CD4-positive, alpha-beta memory T cell (primary cell): ENCODE measurements around the gene USP48. TPM values are rescaled to one million over a fixed set of nuclear protein-coding genes. Genes with fewer than 3 reads are reported as not detected.
A peak's percentile ranks its signal among the peaks of the same experiment; 100 is the strongest.

Experiments used
- CTCF ChIA-PET: fragments of 350-600 bp; sonication (Branson Sonifier 250); formaldehyde crosslinking; loops from one replicate; lab custom pipeline; 2021; ENCODE audit warnings: inconsistent platforms; ENCODE audit not compliant: partially characterized antibody; lab: Charles Lee
- POLR2A ChIA-PET: fragments of 350-600 bp; sonication (Branson Sonifier 250); formaldehyde crosslinking; loops from one replicate; lab custom pipeline; 2021; ENCODE audit not compliant: partially characterized antibody; lab: Charles Lee
- DNase-seq, 5 donors: peaks; one replicate each; pipeline versions ENCODE4 v3.0.0 to v3.0.0-alpha.2; 2020 to 2022; ENCODE audit warnings: mixed read lengths in 1 of 5
- H3K27ac ChIP-seq: one replicate; pipeline ENCODE4 v1.7.0; 2013; ENCODE audit warnings: low read depth, low read length
- H3K27me3 ChIP-seq: 2 replicates; pipeline ENCODE4 v1.7.0; 2013; ENCODE audit warnings: mild to moderate bottlenecking, low read length, moderate library complexity; ENCODE audit not compliant: insufficient read depth
- H3K36me3 ChIP-seq: 2 replicates; pipeline ENCODE4 v1.7.0; 2013; ENCODE audit warnings: mild to moderate bottlenecking, low read length, moderate library complexity; ENCODE audit not compliant: insufficient read depth
- H3K4me1 ChIP-seq: 2 replicates; pipeline ENCODE4 v1.7.0; 2013; ENCODE audit warnings: mild to moderate bottlenecking, low read length, moderate library complexity; ENCODE audit not compliant: insufficient read depth
- H3K4me3 ChIP-seq, 2 donors: one replicate each; pipeline ENCODE4 v1.7.0; 2013; ENCODE audit warnings: low read length in 2 of 2, mild to moderate bottlenecking in 1 of 2
- H3K9me3 ChIP-seq, 2 donors: one replicate each; pipeline ENCODE4 v1.7.0; 2013; ENCODE audit warnings: low read length in 2 of 2, control low read depth in 1 of 2; ENCODE audit not compliant: control insufficient read depth in 1 of 2
- H3K27ac Mint-ChIP-seq, 7 donors: one replicate each; pipeline ENCODE4 v1.8.0; 2020 to 2021; ENCODE audit warnings: mixed read lengths in 7 of 7, mild to moderate bottlenecking in 6 of 7, inconsistent platforms in 3 of 7, moderate library complexity in 3 of 7
- H3K27me3 Mint-ChIP-seq, 2 donors: one replicate each; pipeline ENCODE4 v1.8.0; 2020 to 2021; ENCODE audit warnings: mixed read lengths in 2 of 2
- H3K36me3 Mint-ChIP-seq, 2 donors: one replicate each; pipeline ENCODE4 v1.8.0; 2020 to 2021; ENCODE audit warnings: mixed read lengths in 2 of 2, inconsistent platforms in 1 of 2, mild to moderate bottlenecking in 1 of 2
- H3K4me1 Mint-ChIP-seq, 4 donors: one replicate each; pipeline ENCODE4 v1.8.0; 2020 to 2021; ENCODE audit warnings: mixed read lengths in 4 of 4, mild to moderate bottlenecking in 1 of 4
- H3K4me3 Mint-ChIP-seq, 8 donors: one replicate each; pipeline ENCODE4 v1.8.0; 2020 to 2021; ENCODE audit warnings: mixed read lengths in 8 of 8, mild to moderate bottlenecking in 7 of 8, moderate library complexity in 6 of 8, inconsistent platforms in 3 of 8
- H3K9me3 Mint-ChIP-seq, 8 donors: one replicate each; pipeline ENCODE4 v1.8.0; 2020 to 2021; ENCODE audit warnings: mixed read lengths in 8 of 8, mild to moderate bottlenecking in 5 of 8, inconsistent platforms in 3 of 8, moderate library complexity in 1 of 8
- intact Hi-C: fragments of 100-400 bp; cut with micrococcal nuclease; formaldehyde crosslinking; loops from one replicate; pipeline ENCODE4 v1.15.1; 2023
- polyA plus RNA-seq, 2 donors: library from polyadenylated mRNA; unstranded; fragments of 300-500 nt; fragmentation: Illumina TruSeq; gene quantifications; one replicate each; pipeline ENCODE4 v1.2.3, GENCODE V29; 2021
- total RNA-seq, 2 experiments: library from RNA; stranded (reverse); gene quantifications; one replicate each; pipeline ENCODE4 v1.2.3, GENCODE V29; 2021

Gene USP48
- total and polyA plus RNA-seq, 4 experiments from 2014 or later, result 36.1 to 117 (median 76.3) TPM

GRCh38 chr1:21734526-21734925 lies 48.4 kb downstream of the USP48 start:
- Histone ChIP-seq H3K4me3 (no peak overlapping the region), H3K27ac (no peak overlapping the region), H3K4me1 (no peaks in the 10 kb centered on the region), H3K9me3 (no peaks in the 10 kb centered on the region), H3K36me3 (peaks cover 35% of the 10 kb centered on the region), H3K27me3 (no peaks in the 10 kb centered on the region)
- Mint-ChIP-seq H3K36me3 (peaks cover 23 to 44% of the 10 kb centered on the region in 2 donors), H3K27me3 (no peaks in the 10 kb centered on the region), H3K4me3 (no peak overlapping the region), H3K9me3 (no peaks in the 10 kb centered on the region), H3K4me1 (peaks cover 0 to 1% (median under 1%) of the 10 kb centered on the region in 4 donors), H3K27ac (peak overlapping the region in 1 of 7 donors; percentile 57)
- POLR2A ChIA-PET, result interaction anchor here (0.6 kb wide), 1 partner anchor 10 kb away, joined by 5 read pairs; no protein-coding TSS in a partner anchor
- no peak for DNase-seq
- CTCF ChIA-PET, result interaction anchor here (0.6 kb wide), 1 partner anchor 76 kb away, joined by 3 read pairs; no protein-coding TSS in a partner anchor
- intact Hi-C loops, result no loop called here

- H3K4me1 Mint-ChIP-seq, result peaks cover 0 to 1% (median under 1%) of the 10 kb centered on the region in 4 donors
Observed at GRCh38 chr1:21732664-21733063, 50.3 kb downstream of the USP48 start.

GRCh38 chr1:21725748-21726392 lies 57.1 kb downstream of the USP48 start:
- Mint-ChIP-seq H3K4me3 (no peak overlapping the region), H3K4me1 (peaks cover 0 to 2% (median 0%) of the 10 kb centered on the region in 4 donors), H3K9me3 (no peaks in the 10 kb centered on the region), H3K27me3 (no peaks in the 10 kb centered on the region), H3K27ac (no peak overlapping the region), H3K36me3 (peaks cover 34 to 74% of the 10 kb centered on the region in 2 donors)
- H3K27me3 ChIP-seq, result no peaks in the 10 kb centered on the region
- H3K4me3 ChIP-seq, result no peak overlapping the region
- intact Hi-C loops, result no loop called here
- no peaks in the 10 kb centered on the region for H3K4me1 ChIP-seq
- DNase-seq, result no peak
- CTCF ChIA-PET, result interaction anchor here (0.9 kb wide), 1 partner anchor 10 kb away, joined by 3 read pairs; no protein-coding TSS in a partner anchor
- no peaks in the 10 kb centered on the region for H3K9me3 ChIP-seq
- peaks cover 31% of the 10 kb centered on the region for H3K36me3 ChIP-seq
- POLR2A ChIA-PET, result no interaction called here
- H3K27ac ChIP-seq, result no peak overlapping the region

More at GRCh38 chr1:21732664-21733063, 50.3 kb downstream of the USP48 start:
- POLR2A ChIA-PET, result no interaction called here
- H3K36me3 ChIP-seq, result peaks cover 42% of the 10 kb centered on the region
- Mint-ChIP-seq H3K4me3 (no peak overlapping the region), H3K9me3 (no peaks in the 10 kb centered on the region), H3K36me3 (peaks cover 27 to 50% of the 10 kb centered on the region in 2 donors), H3K27ac (no peak overlapping the region), H3K27me3 (no peaks in the 10 kb centered on the region)
- H3K27me3 ChIP-seq, result no peaks in the 10 kb centered on the region
- no peak for DNase-seq
- intact Hi-C loops, result no loop called here
- H3K27ac ChIP-seq, result no peak overlapping the region
- no peak overlapping the region for H3K4me3 ChIP-seq
- CTCF ChIA-PET, result no interaction called here
- no peaks in the 10 kb centered on the region for H3K9me3 ChIP-seq
- H3K4me1 ChIP-seq, result no peaks in the 10 kb centered on the region

- H3K4me1 Mint-ChIP-seq, result peaks cover 0 to 2% (median 0%) of the 10 kb centered on the region in 4 donors
- peaks cover 36 to 80% of the 10 kb centered on the region in 2 donors for H3K36me3 Mint-ChIP-seq
- H3K27ac Mint-ChIP-seq, result no peak overlapping the region
Observed at GRCh38 chr1:21724570-21724969, 58.4 kb downstream of the USP48 start.

GRCh38 chr1:21724098-21724497 lies 58.9 kb downstream of the USP48 start:
- H3K27ac Mint-ChIP-seq, result peak overlapping the region in 1 of 7 donors; percentile 48
- DNase-seq, result no peak
- H3K27ac ChIP-seq, result no peak overlapping the region
- H3K4me3 ChIP-seq, result no peak overlapping the region
- intact Hi-C loops, result no loop called here
- no peak overlapping the region for H3K4me3 Mint-ChIP-seq
- peaks cover 0 to 2% (median 0%) of the 10 kb centered on the region in 4 donors for H3K4me1 Mint-ChIP-seq
- ChIA-PET CTCF (no interaction called here), POLR2A (no interaction called here)
- H3K27me3 ChIP-seq, result no peaks in the 10 kb centered on the region
- H3K36me3 Mint-ChIP-seq, result peaks cover 36 to 78% of the 10 kb centered on the region in 2 donors
- no peaks in the 10 kb centered on the region for H3K9me3 Mint-ChIP-seq
- no peaks in the 10 kb centered on the region for H3K27me3 Mint-ChIP-seq
- H3K9me3 ChIP-seq, result no peaks in the 10 kb centered on the region
- H3K4me1 ChIP-seq, result no peaks in the 10 kb centered on the region
- peaks cover 35% of the 10 kb centered on the region for H3K36me3 ChIP-seq

More at GRCh38 chr1:21724570-21724969, 58.4 kb downstream of the USP48 start:
- Mint-ChIP-seq H3K27me3 (no peaks in the 10 kb centered on the region), H3K4me3 (no peak overlapping the region), H3K9me3 (no peaks in the 10 kb centered on the region)
- Histone ChIP-seq H3K27ac (no peak overlapping the region), H3K36me3 (peaks cover 35% of the 10 kb centered on the region), H3K27me3 (no peaks in the 10 kb centered on the region), H3K4me3 (no peak overlapping the region), H3K4me1 (no peaks in the 10 kb centered on the region), H3K9me3 (no peaks in the 10 kb centered on the region)
- ChIA-PET POLR2A (no interaction called here), CTCF (no interaction called here)
- intact Hi-C loops, result no loop called here
- no peak for DNase-seq

GRCh38 chr1:21721295-21721985 lies 61.5 kb downstream of the USP48 start:
- POLR2A ChIA-PET, result no interaction called here
- H3K27ac ChIP-seq, result no peak overlapping the region
- Mint-ChIP-seq H3K27me3 (no peaks in the 10 kb centered on the region), H3K4me3 (no peak overlapping the region), H3K4me1 (peaks cover 0 to 3% (median 0%) of the 10 kb centered on the region in 4 donors), H3K9me3 (no peaks in the 10 kb centered on the region), H3K27ac (peak overlapping the region in 2 of 7 donors; percentile 13), H3K36me3 (peaks cover 40 to 76% of the 10 kb centered on the region in 2 donors)
- CTCF ChIA-PET, result no interaction called here
- intact Hi-C loops, result no loop called here
- H3K36me3 ChIP-seq, result peaks cover 32% of the 10 kb centered on the region
- H3K4me3 ChIP-seq, result no peak overlapping the region
- H3K9me3 ChIP-seq, result no peaks in the 10 kb centered on the region
- no peak for DNase-seq
- no peaks in the 10 kb centered on the region for H3K27me3 ChIP-seq
- no peaks in the 10 kb centered on the region for H3K4me1 ChIP-seq

GRCh38 chr1:21716169-21716568 lies 66.8 kb downstream of the USP48 start:
- Histone ChIP-seq H3K27me3 (no peaks in the 10 kb centered on the region), H3K36me3 (peaks cover 63% of the 10 kb centered on the region), H3K4me1 (no peaks in the 10 kb centered on the region), H3K9me3 (no peaks in the 10 kb centered on the region), H3K4me3 (no peak overlapping the region), H3K27ac (no peak overlapping the region)
- DNase-seq, result no peak
- CTCF ChIA-PET, result no interaction called here
- no peak overlapping the region for H3K4me3 Mint-ChIP-seq
- peaks cover 43 to 76% of the 10 kb centered on the region in 2 donors for H3K36me3 Mint-ChIP-seq
- H3K9me3 Mint-ChIP-seq, result no peaks in the 10 kb centered on the region
- peaks cover 0 to 1% (median 0%) of the 10 kb centered on the region in 4 donors for H3K4me1 Mint-ChIP-seq
- POLR2A ChIA-PET, result no interaction called here
- no peaks in the 10 kb centered on the region for H3K27me3 Mint-ChIP-seq
- intact Hi-C loops, result no loop called here
- peak overlapping the region in 4 of 7 donors; percentile 1 to 50 (median 24) for H3K27ac Mint-ChIP-seq
